OCI-LY7 (cell line): Measurements from ENCODE around the gene NDUFS6. TPM values are rescaled to one million over a fixed set of nuclear protein-coding genes. Genes with fewer than 3 reads are reported as not detected.

Source experiments
- BruUV-seq: library from RNA; stranded (reverse); fragments of 400-500 nt; replicated peaks from 2 replicates; lab custom pipeline; 2021; lab: Mats Ljungman, UMichigan
- CTCF ChIA-PET: fragments of 300-600 bp; sonication (Branson Sonifier 250); formaldehyde crosslinking; loops from one replicate; lab custom pipeline; 2022; ENCODE audit warnings: antibody characterized with exemption; ENCODE audit not compliant: unreplicated experiment; lab: Charles Lee
- POLR2A ChIA-PET: fragments of 300-600 bp; sonication (Branson Sonifier 250); formaldehyde crosslinking; loops from one replicate; lab custom pipeline; 2022; ENCODE audit warnings: antibody characterized with exemption; lab: Charles Lee
- DNase-seq: peaks from one replicate; pipeline ENCODE4 v3.0.0-alpha.2; 2015; ENCODE audit warnings: low spot score
- H2AFZ ChIP-seq: fragments of 200-600 bp; sonication (generic), shearing (Covaris generic); 2 replicates; pipeline ENCODE4 v1.6.1; 2014; ENCODE audit warnings: mild to moderate bottlenecking, antibody characterized with exemption, low read length, moderate library complexity
- H3K27ac ChIP-seq: fragments of 200-600 bp; sonication (generic); 2 replicates; pipeline ENCODE4 v1.5.1; 2014; ENCODE audit warnings: mixed run types, low read depth, mild to moderate bottlenecking, moderate library complexity, low read length, inconsistent platforms; ENCODE audit not compliant: poor library complexity, severe bottlenecking
- H3K36me3 ChIP-seq: fragments of 200-600 bp; sonication (generic); 2 replicates; pipeline ENCODE4 v1.6.1; 2014; ENCODE audit warnings: mild to moderate bottlenecking, antibody characterized with exemption, low read length, moderate library complexity, mixed read lengths; ENCODE audit not compliant: insufficient read depth
- H3K4me1 ChIP-seq: fragments of 200-600 bp; sonication (generic); 2 replicates; pipeline ENCODE4 v1.5.1; 2014; ENCODE audit warnings: mild to moderate bottlenecking, low read length; ENCODE audit not compliant: insufficient read depth, poor library complexity, severe bottlenecking
- H3K4me2 ChIP-seq: fragments of 200-600 bp; sonication (generic); 2 replicates; pipeline ENCODE4 v1.6.1; 2014; ENCODE audit warnings: mild to moderate bottlenecking, low read length
- H3K4me3 ChIP-seq: fragments of 200-600 bp; sonication (generic); 2 replicates; pipeline ENCODE4 v1.5.1; 2014; ENCODE audit warnings: mild to moderate bottlenecking, low read depth, low read length; ENCODE audit not compliant: poor library complexity, severe bottlenecking
- H3K79me2 ChIP-seq: fragments of 200-600 bp; sonication (generic); 2 replicates; pipeline ENCODE4 v1.6.1; 2016; ENCODE audit warnings: low read depth, mild to moderate bottlenecking, low read length, moderate library complexity, mixed read lengths; ENCODE audit not compliant: insufficient read depth
- H3K9me2 ChIP-seq: fragments of 200-600 bp; sonication (generic); 2 replicates; pipeline ENCODE4 v1.6.1; 2016; ENCODE audit warnings: mild to moderate bottlenecking, low read length, mixed read lengths; ENCODE audit not compliant: insufficient read depth
- H3K9me3 ChIP-seq: fragments of 200-600 bp; sonication (generic); 2 replicates; pipeline ENCODE4 v1.6.1; 2014; ENCODE audit warnings: mild to moderate bottlenecking, mixed run types, low read length, mixed read lengths
- H4K20me1 ChIP-seq: fragments of 200-600 bp; sonication (generic); 2 replicates; pipeline ENCODE4 v1.6.1; 2014; ENCODE audit warnings: mild to moderate bottlenecking, antibody characterized with exemption, low read length, moderate library complexity, mixed read lengths; ENCODE audit not compliant: insufficient read depth
- CTCF ChIP-seq: fragments of 200-600 bp; sonication (generic); conservative IDR thresholded peaks from 2 replicates; pipeline ENCODE4 v1.5.1; 2014; ENCODE audit warnings: mild to moderate bottlenecking, antibody characterized with exemption, low read length, moderate library complexity, mixed read lengths
- EZH2phosphoT487 ChIP-seq: fragments of 200-600 bp; sonication (generic); IDR thresholded peaks from 2 replicates; pipeline ENCODE4 v1.6.1; 2018; ENCODE audit warnings: low read depth, borderline replicate concordance, mild to moderate bottlenecking, mixed run types, antibody characterized with exemption, low read length, moderate library complexity, mixed read lengths
- intact Hi-C: fragments of 100-400 bp; cut with micrococcal nuclease; formaldehyde crosslinking; loops from one replicate; pipeline ENCODE4 v1.10.0; 2022; ENCODE audit not compliant: unreplicated experiment
- total RNA-seq, 2 experiments: library from RNA; depleted of rRNA in 1 of 2; stranded (reverse); fragments of >200 nt in 1 of 2; shearing (Covaris generic) in 1 of 2; gene quantifications; 2 replicates each; pipeline ENCODE4 v1.2.3, GENCODE V29; 2014 to 2022

The NDUFS6 gene
- total RNA-seq, 2 experiments from 2014 or later = 41.5 to 58.7 TPM

DNA sequence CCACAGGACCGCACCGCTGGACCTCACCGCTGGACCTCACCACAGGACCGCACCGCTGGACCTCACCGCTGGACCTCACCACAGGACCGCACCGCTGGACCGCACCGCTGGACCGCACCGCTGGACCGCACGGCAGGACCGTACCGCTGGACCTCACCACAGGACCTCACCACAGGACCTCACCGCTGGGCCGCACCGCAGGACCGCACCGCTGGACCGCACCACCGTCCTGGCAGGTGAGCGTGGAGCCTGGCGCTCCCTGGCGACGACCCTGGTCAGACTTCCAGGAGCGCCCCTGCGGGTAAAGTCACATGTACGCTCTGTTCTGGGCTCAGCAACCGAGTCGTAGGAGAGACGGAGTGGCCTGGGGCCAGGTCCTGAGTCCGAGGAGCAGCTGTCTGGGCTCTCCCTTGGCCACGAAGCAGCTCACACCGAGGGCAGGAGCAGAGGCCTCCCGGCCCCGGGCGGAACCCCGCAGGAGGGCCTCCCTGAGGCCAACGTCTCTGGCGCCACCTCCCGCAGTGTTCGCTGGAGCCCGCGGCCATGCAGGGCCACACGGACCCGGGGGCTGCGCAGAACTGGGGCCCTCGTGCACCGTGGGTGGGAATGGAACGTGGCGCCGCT is 32.1 kb upstream of the NDUFS6 start:
- Histone ChIP-seq H4K20me1 (no peaks in the 10 kb centered on the region), H3K4me2 (no peak overlapping the region), H3K9me2 (no peaks in the 10 kb centered on the region), H2AFZ (no peak overlapping the region), H3K36me3 (no peaks in the 10 kb centered on the region), H3K9me3 (no peaks in the 10 kb centered on the region), H3K79me2 (no peaks in the 10 kb centered on the region), H3K4me3 (no peak overlapping the region), H3K27ac (no peak overlapping the region), H3K4me1 (peaks cover 25% of the 10 kb centered on the region)
- no peak for DNase-seq
- CTCF ChIA-PET = no interaction called here
- no TSS peak for BruUV-seq
- TF ChIP-seq EZH2phosphoT487 (no peak), CTCF (no peak)
- POLR2A ChIA-PET = no interaction called here
- intact Hi-C loops = loop anchor here (10.0 kb wide), 2 partner anchors 106 to 386 kb away; no protein-coding TSS in a partner anchor

DNA sequence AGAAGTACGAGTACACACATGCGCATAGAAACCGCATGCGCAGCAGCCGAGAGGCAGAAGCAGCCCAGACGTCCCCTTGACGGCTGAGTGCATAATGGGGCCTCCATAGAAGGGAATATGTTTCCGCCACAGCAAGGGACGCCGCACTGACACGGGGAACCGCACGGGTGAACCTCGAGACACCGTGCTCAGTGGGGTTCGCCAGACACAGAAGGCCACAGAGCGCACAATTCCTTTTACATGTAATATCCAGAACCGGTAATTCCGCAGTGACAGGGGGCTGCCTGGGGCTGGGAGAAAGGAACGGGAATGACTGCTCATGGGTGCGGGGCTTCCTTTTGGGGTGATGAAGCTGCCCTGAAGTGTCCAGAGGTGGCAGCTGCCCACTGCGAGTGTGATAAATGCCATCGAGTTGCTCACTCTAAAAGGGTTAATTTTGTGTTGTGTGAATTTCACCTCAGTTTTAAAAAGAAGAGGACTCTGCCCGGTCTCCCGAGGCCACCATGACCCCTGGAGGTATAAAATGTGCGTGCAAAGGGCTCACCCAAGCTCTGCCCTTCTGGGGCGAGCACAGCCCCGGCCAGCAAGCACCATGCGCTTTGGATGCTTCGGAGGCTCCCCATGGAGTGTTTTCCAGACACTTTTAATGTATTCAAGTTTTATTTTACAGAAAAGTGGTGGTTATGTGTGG is 31.3 kb upstream of the NDUFS6 start:
- Histone ChIP-seq H3K9me2 (no peaks in the 10 kb centered on the region), H3K4me3 (no peak overlapping the region), H3K9me3 (no peaks in the 10 kb centered on the region), H3K79me2 (no peaks in the 10 kb centered on the region), H3K36me3 (no peaks in the 10 kb centered on the region), H2AFZ (no peak overlapping the region), H3K4me2 (no peak overlapping the region), H4K20me1 (no peaks in the 10 kb centered on the region), H3K4me1 (peaks cover 17% of the 10 kb centered on the region), H3K27ac (no peak overlapping the region)
- TF ChIP-seq CTCF = no peak
- no peak for TF ChIP-seq EZH2phosphoT487
- BruUV-seq = no TSS peak
- DNase-seq = no peak
- intact Hi-C loops = loop anchor here (10.0 kb wide), 2 partner anchors 105 to 385 kb away; no protein-coding TSS in a partner anchor
- ChIA-PET CTCF (no interaction called here), POLR2A (no interaction called here)

DNA sequence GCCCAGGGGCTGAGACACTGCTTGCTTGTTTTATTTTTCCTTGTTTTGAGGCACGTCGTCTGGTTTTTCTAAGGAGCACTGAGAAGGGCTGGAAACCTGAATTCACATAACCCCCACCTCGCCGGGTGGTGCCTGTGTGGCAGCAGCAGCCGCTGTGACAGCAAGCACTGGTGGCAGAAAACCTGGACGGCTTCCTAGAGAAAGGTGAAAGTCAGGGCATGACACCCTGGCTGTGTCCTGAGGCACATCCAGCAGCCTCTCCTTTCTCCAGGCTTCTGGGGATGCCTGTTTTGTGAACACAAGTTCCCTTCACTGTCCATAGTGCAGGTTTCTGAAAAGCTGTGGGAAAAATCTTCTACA is 30.8 kb upstream of the NDUFS6 start:
- Histone ChIP-seq H4K20me1 (no peaks in the 10 kb centered on the region), H3K9me2 (no peaks in the 10 kb centered on the region), H3K4me1 (peaks cover 12% of the 10 kb centered on the region), H3K9me3 (no peaks in the 10 kb centered on the region), H3K4me2 (no peak overlapping the region), H3K27ac (no peak overlapping the region), H3K36me3 (no peaks in the 10 kb centered on the region), H3K4me3 (no peak overlapping the region), H3K79me2 (no peaks in the 10 kb centered on the region), H2AFZ (no peak overlapping the region)
- intact Hi-C loops = no loop called here
- DNase-seq = no peak
- no TSS peak for BruUV-seq
- POLR2A ChIA-PET = no interaction called here
- TF ChIP-seq EZH2phosphoT487 (no peak), CTCF (no peak)
- CTCF ChIA-PET = no interaction called here
